ENCODE measurements around the gene MRPL44.

Gene MRPL44

GRCh38 chr2:223957092-223957851 is at the start of gene MRPL44:
TSS of gene MRPL44 (plus strand) at chr2:223957463. CDS start at chr2:223957473, 10 bp downstream.
- Histone ChIP-seq H3K4me3 (ENCODE audit: low read length) (peak within 1 kb of the TSS; percentile 96), H3K9ac (ENCODE audit: low read length) (peak within 1 kb of the TSS; percentile 94), H3K27me3 (ENCODE audit: low read depth, low read length) (no peaks in the 10 kb centered on the region), H3K27ac (ENCODE audit: low read length) (peak within 1 kb of the TSS; percentile 47; the same call in 1 of the 2 replicates), H3K4me2 (ENCODE audit: low read length) (peak within 1 kb of the TSS; percentile 93), H2AFZ (ENCODE audit: low read depth, low read length) (peak within 1 kb of the TSS; percentile 79), H4K20me1 (ENCODE audit: insufficient read depth, low read length) (peaks cover 11% of the 10 kb centered on the region), H3K36me3 (replicated peaks; ENCODE audit: low read depth, low read length) (peaks cover 29% of the 10 kb centered on the region), H3K79me2 (ENCODE audit: low read length) (peaks cover 50% of the 10 kb centered on the region), H3K4me1 (ENCODE audit: low read length) (peaks cover 32% of the 10 kb centered on the region), H3K9me3 (ENCODE audit: insufficient read depth, low read length) (no peaks in the 10 kb centered on the region)
- TF ChIP-seq EZH2phosphoT487 (IDR thresholded peaks at IDR 0.05; ENCODE audit: low read depth) (no peak), CTCF (IDR thresholded peaks at IDR 0.05; ENCODE audit: low read depth, low read length) (no peak)

GRCh38 chr2:223908304-223908998 is 48.8 kb upstream of the MRPL44 start:
- Histone ChIP-seq H3K4me1 (ENCODE audit: low read length) (no peaks in the 10 kb centered on the region), H3K9ac (ENCODE audit: low read length) (no peak overlapping the region), H3K4me3 (ENCODE audit: low read length) (no peak overlapping the region), H3K9me3 (ENCODE audit: insufficient read depth, low read length) (no peaks in the 10 kb centered on the region), H3K4me2 (ENCODE audit: low read length) (no peak overlapping the region), H3K27me3 (ENCODE audit: low read depth, low read length) (no peaks in the 10 kb centered on the region), H2AFZ (ENCODE audit: low read depth, low read length) (no peak overlapping the region), H3K36me3 (replicated peaks; ENCODE audit: low read depth, low read length) (no peaks in the 10 kb centered on the region), H4K20me1 (ENCODE audit: insufficient read depth, low read length) (peaks cover 10% of the 10 kb centered on the region), H3K27ac (ENCODE audit: low read length) (no peak overlapping the region), H3K79me2 (ENCODE audit: low read length) (no peaks in the 10 kb centered on the region)
- TF ChIP-seq CTCF (IDR thresholded peaks at IDR 0.05; ENCODE audit: low read depth, low read length) (no peak), EZH2phosphoT487 (IDR thresholded peaks at IDR 0.05; ENCODE audit: low read depth) (no peak)

GRCh38 chr2:223909001-223909741 is 48.1 kb upstream of the MRPL44 start:
- Histone ChIP-seq H3K9me3 (ENCODE audit: insufficient read depth, low read length) (no peaks in the 10 kb centered on the region), H2AFZ (ENCODE audit: low read depth, low read length) (no peak overlapping the region), H3K4me3 (ENCODE audit: low read length) (no peak overlapping the region), H3K27me3 (ENCODE audit: low read depth, low read length) (no peaks in the 10 kb centered on the region), H3K27ac (ENCODE audit: low read length) (no peak overlapping the region), H3K4me2 (ENCODE audit: low read length) (no peak overlapping the region), H3K4me1 (ENCODE audit: low read length) (no peaks in the 10 kb centered on the region), H4K20me1 (ENCODE audit: insufficient read depth, low read length) (peaks cover 10% of the 10 kb centered on the region), H3K79me2 (ENCODE audit: low read length) (no peaks in the 10 kb centered on the region), H3K36me3 (replicated peaks; ENCODE audit: low read depth, low read length) (no peaks in the 10 kb centered on the region), H3K9ac (ENCODE audit: low read length) (no peak overlapping the region)
- no peak for TF ChIP-seq EZH2phosphoT487 (IDR thresholded peaks at IDR 0.05; ENCODE audit: low read depth)
- TF ChIP-seq CTCF (IDR thresholded peaks at IDR 0.05; ENCODE audit: low read depth, low read length), result no peak

GRCh38 chr2:223914324-223914723 is 42.9 kb upstream of the MRPL44 start:
- Histone ChIP-seq H3K4me3 (ENCODE audit: low read length) (no peak overlapping the region), H3K27ac (ENCODE audit: low read length) (no peak overlapping the region), H3K9me3 (ENCODE audit: insufficient read depth, low read length) (no peaks in the 10 kb centered on the region), H4K20me1 (ENCODE audit: insufficient read depth, low read length) (peaks cover 16% of the 10 kb centered on the region), H3K9ac (ENCODE audit: low read length) (no peak overlapping the region), H3K4me2 (ENCODE audit: low read length) (no peak overlapping the region), H3K36me3 (replicated peaks; ENCODE audit: low read depth, low read length) (no peaks in the 10 kb centered on the region), H3K27me3 (ENCODE audit: low read depth, low read length) (no peaks in the 10 kb centered on the region), H3K4me1 (ENCODE audit: low read length) (no peaks in the 10 kb centered on the region), H2AFZ (ENCODE audit: low read depth, low read length) (no peak overlapping the region), H3K79me2 (ENCODE audit: low read length) (no peaks in the 10 kb centered on the region)
- TF ChIP-seq EZH2phosphoT487 (IDR thresholded peaks at IDR 0.05; ENCODE audit: low read depth) (no peak), CTCF (IDR thresholded peaks at IDR 0.05; ENCODE audit: low read depth, low read length) (no peak)

Data from OCI-LY3 (cell line).